Effector memory CD4-positive, alpha-beta T cell (primary cell): ENCODE measurements around the gene GAPVD1.
A peak's percentile ranks its signal among the peaks of the same experiment; 100 is the strongest.
"Not testable (repeated sequence)": the region's sequence is repeated elsewhere in the genome, so short reads cannot be mapped to it uniquely, and the experiment has no call there.

Experiments used
- DNase-seq, 3 donors: peaks; one replicate each; pipeline ENCODE4 v3.0.0-alpha.2; 2020
- H3K27ac ChIP-seq: 2 replicates; pipeline ENCODE4 v1.7.0; 2013; ENCODE audit warnings: mild to moderate bottlenecking, low read length, moderate library complexity; ENCODE audit not compliant: insufficient read depth, poor library complexity, severe bottlenecking
- H3K27me3 ChIP-seq: replicated peaks from 2 replicates; pipeline ENCODE4 v1.7.0; 2013; ENCODE audit warnings: mild to moderate bottlenecking, low read length; ENCODE audit not compliant: insufficient read depth, control insufficient read depth, poor library complexity, severe bottlenecking
- H3K36me3 ChIP-seq: 2 replicates; pipeline ENCODE4 v1.7.0; 2013; ENCODE audit warnings: mild to moderate bottlenecking, low read length, moderate library complexity; ENCODE audit not compliant: control insufficient read depth, insufficient read depth
- H3K4me1 ChIP-seq: 2 replicates; pipeline ENCODE4 v1.7.0; 2013; ENCODE audit warnings: low read length, mild to moderate bottlenecking; ENCODE audit not compliant: control insufficient read depth, insufficient read depth, poor library complexity, severe bottlenecking
- H3K4me3 ChIP-seq: 2 replicates; pipeline ENCODE4 v1.7.0; 2013; ENCODE audit warnings: low read length, low read depth, mild to moderate bottlenecking; ENCODE audit not compliant: insufficient read depth, poor library complexity, severe bottlenecking
- H3K9me3 ChIP-seq: 2 replicates; pipeline ENCODE4 v1.7.0; 2013; ENCODE audit warnings: mild to moderate bottlenecking, low read length, moderate library complexity; ENCODE audit not compliant: control insufficient read depth

The GAPVD1 gene

GRCh38 chr9:125399165-125399564, 137.5 kb downstream of the GAPVD1 start:
- Histone ChIP-seq H3K36me3 (no peaks in the 10 kb centered on the region), H3K27me3 (no peaks in the 10 kb centered on the region), H3K4me3 (no peak overlapping the region), H3K9me3 (no peaks in the 10 kb centered on the region), H3K27ac (no peak overlapping the region), H3K4me1 (no peaks in the 10 kb centered on the region)
- DNase-seq: no peak

GRCh38 chr9:125399666-125400065, 138.0 kb downstream of the GAPVD1 start:
- no peak for DNase-seq
- Histone ChIP-seq H3K4me3 (no peak overlapping the region), H3K27me3 (no peaks in the 10 kb centered on the region), H3K4me1 (no peaks in the 10 kb centered on the region), H3K36me3 (no peaks in the 10 kb centered on the region), H3K9me3 (no peaks in the 10 kb centered on the region), H3K27ac (no peak overlapping the region)

- not testable (repeated sequence) for H3K27me3 ChIP-seq, H3K4me3 ChIP-seq, H3K27ac ChIP-seq
Observed at GRCh38 chr9:125400232-125400631, 138.6 kb downstream of the GAPVD1 start.

GRCh38 chr9:125400725-125401716, 139.4 kb downstream of the GAPVD1 start:
- no peak for DNase-seq
- Histone ChIP-seq H3K4me3 (no peak overlapping the region), H3K27ac (no peak overlapping the region), H3K36me3 (no peaks in the 10 kb centered on the region), H3K27me3 (no peaks in the 10 kb centered on the region), H3K4me1 (no peaks in the 10 kb centered on the region), H3K9me3 (no peaks in the 10 kb centered on the region)

More at GRCh38 chr9:125400232-125400631, 138.6 kb downstream of the GAPVD1 start:
- not testable (repeated sequence) for H3K36me3 ChIP-seq, H3K9me3 ChIP-seq, H3K4me1 ChIP-seq, DNase-seq

- Histone ChIP-seq H3K27ac (no peak overlapping the region), H3K36me3 (no peaks in the 10 kb centered on the region), H3K4me3 (no peak overlapping the region), H3K9me3 (no peaks in the 10 kb centered on the region), H3K4me1 (peaks cover 7% of the 10 kb centered on the region), H3K27me3 (peaks cover 14% of the 10 kb centered on the region)
- no peak for DNase-seq
Observed at GRCh38 chr9:125404733-125405132, 143.1 kb downstream of the GAPVD1 start.

- Histone ChIP-seq H3K4me1 (peaks cover 7% of the 10 kb centered on the region), H3K9me3 (no peaks in the 10 kb centered on the region), H3K36me3 (no peaks in the 10 kb centered on the region), H3K27me3 (peaks cover 14% of the 10 kb centered on the region), H3K4me3 (no peak overlapping the region), H3K27ac (no peak overlapping the region)
- DNase-seq: no peak
Observed at GRCh38 chr9:125405938-125406809, 144.5 kb downstream of the GAPVD1 start.

- H3K4me1 ChIP-seq: peaks cover 7% of the 10 kb centered on the region
- no peaks in the 10 kb centered on the region for H3K9me3 ChIP-seq
- H3K36me3 ChIP-seq: no peaks in the 10 kb centered on the region
- H3K27me3 ChIP-seq: peaks cover 14% of the 10 kb centered on the region
- H3K27ac ChIP-seq: no peak overlapping the region
- no peak for DNase-seq
- H3K4me3 ChIP-seq: no peak overlapping the region
Observed at GRCh38 chr9:125406810-125407087, 145.1 kb downstream of the GAPVD1 start.

- no peaks in the 10 kb centered on the region for H3K9me3 ChIP-seq
- no peak for DNase-seq
- peaks cover 14% of the 10 kb centered on the region for H3K27me3 ChIP-seq
- peak overlapping the region; percentile 48 for H3K4me3 ChIP-seq
- peaks cover 7% of the 10 kb centered on the region for H3K4me1 ChIP-seq
- H3K27ac ChIP-seq: no peak overlapping the region
- H3K36me3 ChIP-seq: no peaks in the 10 kb centered on the region
Observed at GRCh38 chr9:125407432-125407973, 145.9 kb downstream of the GAPVD1 start.

GRCh38 chr9:125407974-125408900, 146.6 kb downstream of the GAPVD1 start:
- peaks cover 7% of the 10 kb centered on the region for H3K4me1 ChIP-seq
- peak; percentile 26 to 35 (median 35) for DNase-seq
- no peaks in the 10 kb centered on the region for H3K36me3 ChIP-seq
- H3K4me3 ChIP-seq: peak overlapping the region; percentile 48
- no peak overlapping the region for H3K27ac ChIP-seq
- peaks cover 14% of the 10 kb centered on the region for H3K27me3 ChIP-seq
- no peaks in the 10 kb centered on the region for H3K9me3 ChIP-seq
